Osteoblast (primary cell): ENCODE data around the gene USP10. TPM values are rescaled to one million over a fixed set of nuclear protein-coding genes. Genes with fewer than 3 reads are reported as not detected.
A peak's percentile ranks its signal among the peaks of the same experiment; 100 is the strongest.
"Not testable (repeated sequence)": the region's sequence is repeated elsewhere in the genome, so short reads cannot be mapped to it uniquely, and the experiment has no call there.

Experiments
- DNase-seq: peaks from one replicate; pipeline ENCODE4 v3.0.0; 2011; ENCODE audit warnings: low spot score, mixed read lengths; ENCODE audit not compliant: insufficient read length; ENCODE audit errors: missing footprints
- H2AFZ ChIP-seq: 2 replicates; pipeline ENCODE4 v1.6.0; 2011; ENCODE audit warnings: mild to moderate bottlenecking, low read length
- H3K27ac ChIP-seq: 2 replicates; pipeline ENCODE4 v1.5.1; 2011; ENCODE audit warnings: mild to moderate bottlenecking, low read depth, low read length, moderate library complexity
- H3K27me3 ChIP-seq: 2 replicates; pipeline ENCODE4 v1.6.0; 2012; ENCODE audit warnings: mild to moderate bottlenecking, control low read depth, inconsistent platforms, low read length, moderate library complexity; ENCODE audit not compliant: insufficient read depth
- H3K36me3 ChIP-seq: 2 replicates; pipeline ENCODE4 v1.5.1; 2011; ENCODE audit warnings: mild to moderate bottlenecking, low read length, control low read depth, moderate library complexity; ENCODE audit not compliant: insufficient read depth
- H3K4me1 ChIP-seq: 2 replicates; pipeline ENCODE4 v1.5.1; 2011; ENCODE audit warnings: mild to moderate bottlenecking, low read length, control low read depth, moderate library complexity; ENCODE audit not compliant: insufficient read depth
- H3K4me2 ChIP-seq: 2 replicates; pipeline ENCODE4 v1.6.0; 2011; ENCODE audit warnings: mild to moderate bottlenecking, low read length; ENCODE audit not compliant: insufficient read depth
- H3K4me3 ChIP-seq: fragments of 200-600 bp; sonication (generic); 3 replicates; pipeline ENCODE4 v1.5.1; 2012; ENCODE audit warnings: mild to moderate bottlenecking, low read length, inconsistent platforms; ENCODE audit not compliant: insufficient read depth
- H3K79me2 ChIP-seq: 2 replicates; pipeline ENCODE4 v1.6.0; 2012; ENCODE audit warnings: mild to moderate bottlenecking, low read length, control low read depth, inconsistent platforms; ENCODE audit not compliant: insufficient read depth
- H3K9me3 ChIP-seq: 2 replicates; pipeline ENCODE4 v1.5.1; 2011; ENCODE audit warnings: low read depth, low read length, control low read depth
- H4K20me1 ChIP-seq: 2 replicates; pipeline ENCODE4 v1.6.0; 2012; ENCODE audit warnings: mild to moderate bottlenecking, low read length, control low read depth; ENCODE audit not compliant: insufficient read depth
- CTCF ChIP-seq: IDR thresholded peaks from 2 replicates; pipeline ENCODE4 v1.5.1; 2011; ENCODE audit warnings: mild to moderate bottlenecking, low read depth, low read length, moderate library complexity; ENCODE audit errors: extremely low read depth
- total RNA-seq: library from RNA; depleted of rRNA; stranded (reverse); fragments of >200 nt; gene quantifications from 2 replicates; pipeline ENCODE4 v1.2.3, GENCODE V29; 2012

Gene USP10
- total RNA-seq, 1 donor, result 43.1 TPM

- no peak overlapping the region for H2AFZ ChIP-seq
- no peak overlapping the region for H3K4me3 ChIP-seq
- no peak for DNase-seq
- no peaks in the 10 kb centered on the region for H3K9me3 ChIP-seq
- H3K79me2 ChIP-seq, result peaks cover 90% of the 10 kb centered on the region
- no peak for TF ChIP-seq CTCF
- no peaks in the 10 kb centered on the region for H3K36me3 ChIP-seq
- peak overlapping the region; percentile 1 for H3K27ac ChIP-seq
- H3K27me3 ChIP-seq, result no peaks in the 10 kb centered on the region
- H3K4me2 ChIP-seq, result peak overlapping the region; percentile 43
- peaks cover 40% of the 10 kb centered on the region for H4K20me1 ChIP-seq
- peaks cover 33% of the 10 kb centered on the region for H3K4me1 ChIP-seq
These were observed 27.1 kb downstream of the USP10 start for GRCh38 chr16:84726669-84727467.

DNA sequence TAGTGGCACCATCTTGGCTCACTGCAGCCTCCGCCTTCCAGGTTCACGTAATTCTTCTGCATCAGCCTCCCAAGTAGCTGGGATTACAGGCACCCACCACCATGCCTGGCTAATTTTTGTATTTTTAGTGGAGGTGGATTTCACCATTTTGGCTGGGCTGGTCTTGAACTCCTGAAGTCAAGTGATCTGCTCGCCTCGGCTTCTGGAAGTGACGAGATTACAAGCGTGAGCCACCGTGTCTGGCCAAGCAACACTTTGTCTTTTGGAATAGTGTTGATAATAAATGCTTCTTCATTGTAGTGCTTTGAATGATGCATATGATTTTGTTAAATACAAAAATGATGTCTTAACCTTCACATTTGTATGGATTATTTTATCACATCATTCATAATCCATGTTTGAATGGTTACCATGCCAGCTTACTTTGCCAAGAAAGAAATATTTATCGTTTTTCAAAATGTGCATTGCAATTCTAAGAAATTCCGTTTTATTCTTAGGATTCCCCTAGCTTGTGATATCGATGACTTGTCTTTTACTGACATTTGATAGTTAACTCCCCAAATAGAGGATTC, 29.1 kb downstream of the USP10 start:
- H3K27ac ChIP-seq, result peak overlapping the region; percentile 96
- H4K20me1 ChIP-seq, result peaks cover 29% of the 10 kb centered on the region
- no peak overlapping the region for H2AFZ ChIP-seq
- peaks cover 33% of the 10 kb centered on the region for H3K4me1 ChIP-seq
- peaks cover 91% of the 10 kb centered on the region for H3K79me2 ChIP-seq
- no peaks in the 10 kb centered on the region for H3K27me3 ChIP-seq
- no peak for DNase-seq
- no peak for TF ChIP-seq CTCF
- peak overlapping the region; percentile 83 for H3K4me2 ChIP-seq
- peaks cover 5% of the 10 kb centered on the region for H3K36me3 ChIP-seq
- H3K9me3 ChIP-seq, result no peaks in the 10 kb centered on the region
- no peak overlapping the region for H3K4me3 ChIP-seq

DNA sequence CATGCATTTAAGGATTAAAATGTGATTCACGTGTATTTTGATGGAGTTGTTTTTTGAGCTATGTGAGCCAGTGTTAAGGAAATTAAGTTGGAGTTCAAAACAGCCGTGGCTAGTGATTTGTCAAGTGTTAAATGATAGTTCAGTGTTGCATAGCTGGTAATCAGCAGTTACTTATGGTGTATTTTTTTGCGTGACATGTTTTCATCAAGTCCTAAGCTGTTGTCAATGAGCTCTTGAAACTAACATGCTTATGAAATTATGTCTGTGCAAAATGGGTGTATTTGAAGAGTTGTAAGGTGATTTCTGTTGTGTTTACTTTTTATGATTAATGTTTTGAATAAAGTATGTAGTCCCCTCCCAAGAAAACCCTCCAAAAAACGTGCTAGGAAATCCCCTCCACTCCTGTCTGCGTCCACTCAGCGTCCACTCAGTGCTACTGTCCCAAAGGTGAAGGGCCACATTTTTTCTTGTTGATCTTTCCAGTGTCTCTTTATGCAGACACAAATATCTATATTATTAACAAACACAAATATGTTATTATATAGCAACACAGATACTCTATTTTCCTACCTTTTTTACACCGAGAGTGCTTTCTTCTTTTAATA, 30.0 kb downstream of the USP10 start:
- Histone ChIP-seq H3K9me3 (no peaks in the 10 kb centered on the region), H4K20me1 (peaks cover 23% of the 10 kb centered on the region), H3K79me2 (peaks cover 91% of the 10 kb centered on the region), H3K27ac (peak overlapping the region; percentile 96), H3K27me3 (no peaks in the 10 kb centered on the region), H2AFZ (no peak overlapping the region), H3K4me1 (peaks cover 27% of the 10 kb centered on the region), H3K4me3 (peak overlapping the region; percentile 0), H3K4me2 (peak overlapping the region; percentile 83), H3K36me3 (peaks cover 6% of the 10 kb centered on the region)
- no peak for TF ChIP-seq CTCF
- DNase-seq, result no peak

DNA sequence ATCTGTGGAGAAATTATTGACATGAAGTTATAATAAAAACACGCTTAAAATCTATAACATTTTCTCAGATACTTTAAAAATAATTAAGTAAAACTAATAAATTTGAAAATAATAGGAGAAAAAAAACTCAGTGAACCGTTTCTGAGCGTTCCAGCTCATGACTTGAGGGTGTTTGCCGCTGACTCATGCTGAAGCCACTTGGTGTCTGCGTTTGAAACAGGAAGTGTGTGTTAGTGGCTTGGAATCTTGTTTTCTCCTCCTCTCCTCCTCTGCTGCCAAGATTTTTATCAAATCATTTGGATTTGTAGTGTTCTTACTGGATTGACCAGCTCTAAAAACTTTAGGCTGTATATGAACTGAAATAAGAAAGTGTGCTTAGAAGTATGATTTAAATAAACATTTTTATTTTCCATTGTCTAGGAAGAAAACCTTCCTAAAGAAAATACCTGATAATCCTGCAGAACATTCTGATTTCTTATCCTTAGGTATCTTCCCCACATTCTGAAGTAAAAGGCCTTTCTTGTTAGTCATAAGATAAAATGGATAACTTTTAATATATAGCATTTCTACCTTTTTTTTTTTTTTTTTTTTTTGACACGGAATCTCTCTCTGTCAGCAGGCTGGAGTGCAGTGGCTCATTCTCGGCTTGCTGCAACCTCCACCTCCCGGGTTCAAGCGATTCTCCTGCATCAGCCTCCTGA, 30.8 kb downstream of the USP10 start:
- Histone ChIP-seq H3K36me3 (peaks cover 13% of the 10 kb centered on the region), H3K27ac (peak overlapping the region; percentile 96), H3K27me3 (no peaks in the 10 kb centered on the region), H2AFZ (no peak overlapping the region), H4K20me1 (peaks cover 17% of the 10 kb centered on the region), H3K4me2 (peak overlapping the region; percentile 83), H3K79me2 (peaks cover 91% of the 10 kb centered on the region), H3K9me3 (no peaks in the 10 kb centered on the region), H3K4me3 (peak overlapping the region; percentile 0), H3K4me1 (peaks cover 27% of the 10 kb centered on the region)
- DNase-seq, result peak; percentile 93
- TF ChIP-seq CTCF, result no peak

DNA sequence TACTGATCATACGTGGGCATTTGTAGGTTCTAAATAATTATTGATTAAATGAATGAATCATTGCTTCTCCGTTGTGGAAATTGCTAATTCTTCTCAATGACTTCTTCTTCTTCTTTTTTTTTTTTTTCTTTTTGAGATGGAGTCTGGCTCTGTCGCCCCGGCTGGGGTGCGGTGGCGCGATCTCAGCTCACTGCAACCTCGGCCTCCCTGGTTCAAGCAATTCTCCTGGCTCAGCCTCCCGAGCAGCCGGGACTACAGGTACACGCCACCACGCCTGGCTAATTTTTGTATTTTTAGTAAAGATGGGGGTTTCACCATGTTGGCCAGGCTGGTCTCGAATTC, 32.5 kb downstream of the USP10 start:
- H2AFZ ChIP-seq, DNase-seq, H3K4me2 ChIP-seq, H3K27me3 ChIP-seq, H4K20me1 ChIP-seq, H3K4me3 ChIP-seq, H3K9me3 ChIP-seq: not testable (repeated sequence)
- peak overlapping the region; percentile 52 for H3K27ac ChIP-seq
- peaks cover 15% of the 10 kb centered on the region for H3K36me3 ChIP-seq
- H3K79me2 ChIP-seq, result peaks cover 90% of the 10 kb centered on the region
- peaks cover 23% of the 10 kb centered on the region for H3K4me1 ChIP-seq
